ENCODE data around the gene RNF103.
"Not testable (repeated sequence)": the region's sequence is repeated elsewhere in the genome, so short reads cannot be mapped to it uniquely, and the experiment has no call there.

The RNF103 gene, protein sequence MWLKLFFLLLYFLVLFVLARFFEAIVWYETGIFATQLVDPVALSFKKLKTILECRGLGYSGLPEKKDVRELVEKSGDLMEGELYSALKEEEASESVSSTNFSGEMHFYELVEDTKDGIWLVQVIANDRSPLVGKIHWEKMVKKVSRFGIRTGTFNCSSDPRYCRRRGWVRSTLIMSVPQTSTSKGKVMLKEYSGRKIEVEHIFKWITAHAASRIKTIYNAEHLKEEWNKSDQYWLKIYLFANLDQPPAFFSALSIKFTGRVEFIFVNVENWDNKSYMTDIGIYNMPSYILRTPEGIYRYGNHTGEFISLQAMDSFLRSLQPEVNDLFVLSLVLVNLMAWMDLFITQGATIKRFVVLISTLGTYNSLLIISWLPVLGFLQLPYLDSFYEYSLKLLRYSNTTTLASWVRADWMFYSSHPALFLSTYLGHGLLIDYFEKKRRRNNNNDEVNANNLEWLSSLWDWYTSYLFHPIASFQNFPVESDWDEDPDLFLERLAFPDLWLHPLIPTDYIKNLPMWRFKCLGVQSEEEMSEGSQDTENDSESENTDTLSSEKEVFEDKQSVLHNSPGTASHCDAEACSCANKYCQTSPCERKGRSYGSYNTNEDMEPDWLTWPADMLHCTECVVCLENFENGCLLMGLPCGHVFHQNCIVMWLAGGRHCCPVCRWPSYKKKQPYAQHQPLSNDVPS

GRCh38 chr2:86623494-86624266 lies at the start of gene RNF103:
Gene RNF103 (minus strand): TSS chr2:86623865. CDS start chr2:86622886, 979 bp downstream.
- DNase-seq: peak; percentile 81 to 92 (median 87)

- DNase-seq: no peak
These were observed 49.3 kb upstream of the RNF103 start for GRCh38 chr2:86673011-86673410.

GRCh38 chr2:86672027-86672545 lies 48.4 kb upstream of the RNF103 start:
- DNase-seq: no peak

- DNase-seq: no peak
These were observed 47.8 kb upstream of the RNF103 start for GRCh38 chr2:86671337-86671981.

- DNase-seq: not testable (repeated sequence)
These were observed 45.7 kb upstream of the RNF103 start for GRCh38 chr2:86669323-86669722.

DNA sequence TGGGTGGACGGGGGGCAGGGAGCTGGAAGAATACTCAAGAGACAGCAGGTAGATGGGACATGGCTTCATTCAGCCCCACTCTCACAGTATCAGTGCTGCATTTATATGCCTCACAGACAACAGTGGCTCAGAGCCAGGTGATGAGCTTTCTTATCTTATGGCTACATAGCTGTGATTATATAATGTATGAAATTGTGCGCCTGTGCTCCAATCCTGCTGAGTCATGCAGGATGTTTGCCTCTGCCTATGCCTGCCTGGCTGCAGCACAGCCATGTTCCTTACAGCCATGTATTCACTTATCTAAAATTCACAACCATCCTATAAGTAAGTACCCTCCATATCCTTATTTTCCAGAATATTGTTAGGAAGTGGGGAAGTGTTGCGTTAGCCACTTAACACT lies 37.7 kb upstream of the RNF103 start:
- DNase-seq: no peak

- no peak for DNase-seq
These were observed 26.5 kb upstream of the RNF103 start for GRCh38 chr2:86650188-86650587.

DNA sequence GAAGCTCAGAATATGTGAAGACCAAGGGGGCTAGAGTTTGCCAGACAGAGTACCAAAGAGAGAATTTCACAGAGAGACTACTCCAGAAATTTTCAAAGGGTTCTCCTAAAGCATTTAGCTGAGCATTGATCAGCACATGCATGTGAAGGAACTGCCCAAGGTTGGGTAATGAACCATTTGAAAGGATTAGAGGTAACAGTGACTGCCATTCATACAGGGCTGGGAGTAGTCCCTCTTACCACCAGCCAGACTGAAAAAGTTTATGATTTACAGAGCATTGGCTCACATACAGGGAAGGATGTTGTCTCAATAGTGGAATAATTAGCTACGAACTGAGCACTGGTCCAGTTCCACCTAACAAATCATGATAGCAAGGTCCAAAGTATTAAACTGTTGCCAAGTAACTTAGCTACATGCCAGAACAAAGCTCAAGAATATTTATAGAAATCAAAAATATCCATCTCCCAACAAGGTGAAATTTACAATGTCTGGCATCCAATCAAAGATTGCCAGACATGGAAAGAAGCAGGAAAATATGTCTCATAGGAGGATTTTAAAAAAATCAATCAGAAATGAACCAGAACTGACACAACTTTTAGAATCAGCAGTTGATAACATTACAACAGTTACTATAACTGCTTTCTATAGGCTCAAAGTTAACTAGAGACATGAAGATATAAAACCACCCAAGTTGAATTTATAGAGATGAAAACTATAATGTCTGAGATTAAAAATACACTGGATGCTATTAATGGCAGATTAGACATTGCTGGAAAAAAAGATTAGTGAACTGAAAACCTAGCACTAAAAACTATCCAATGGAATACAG lies 25.7 kb upstream of the RNF103 start:
- DNase-seq: no peak

DNA sequence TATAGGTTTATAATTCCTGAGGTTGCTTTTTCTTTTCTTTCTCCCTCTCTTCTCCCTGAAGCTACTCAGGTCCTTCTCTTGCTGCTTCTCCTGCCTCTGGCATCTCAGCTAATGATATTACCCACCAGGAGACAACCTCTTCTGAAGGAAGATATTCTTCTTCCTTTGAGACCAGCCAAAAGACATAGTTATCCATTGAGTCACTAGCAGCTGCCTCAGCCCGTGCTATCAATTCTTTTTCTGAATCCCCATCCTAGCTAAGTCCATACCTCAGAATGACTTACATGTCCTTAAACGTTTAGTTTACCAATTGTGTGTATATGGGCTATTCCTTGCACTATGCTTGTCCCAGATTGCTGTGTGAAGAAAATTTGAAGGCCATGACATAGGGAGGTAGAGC lies 25.0 kb upstream of the RNF103 start:
- no peak for DNase-seq

- no peak for DNase-seq
These were observed 23.2 kb upstream of the RNF103 start for GRCh38 chr2:86646865-86647264.

DNA sequence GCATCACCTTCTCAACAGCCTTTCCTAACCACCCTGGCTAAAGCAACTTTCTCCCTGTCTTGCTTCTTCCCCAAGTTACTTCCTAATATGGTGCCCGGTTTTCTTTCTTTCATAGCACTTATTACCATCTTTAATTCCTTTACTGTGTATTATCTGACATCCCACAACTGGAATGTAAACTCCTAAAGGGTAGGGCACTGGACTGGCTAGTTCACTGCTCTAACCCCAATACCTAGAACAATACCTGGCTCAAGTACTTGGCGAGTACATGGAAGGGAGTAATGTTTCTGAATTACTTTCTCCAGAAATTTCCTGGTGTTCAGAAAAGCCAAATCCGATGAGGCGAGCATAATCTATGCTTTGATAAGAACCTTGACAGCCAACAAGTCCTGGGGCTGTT lies 22.7 kb upstream of the RNF103 start:
- DNase-seq: no peak

DNA sequence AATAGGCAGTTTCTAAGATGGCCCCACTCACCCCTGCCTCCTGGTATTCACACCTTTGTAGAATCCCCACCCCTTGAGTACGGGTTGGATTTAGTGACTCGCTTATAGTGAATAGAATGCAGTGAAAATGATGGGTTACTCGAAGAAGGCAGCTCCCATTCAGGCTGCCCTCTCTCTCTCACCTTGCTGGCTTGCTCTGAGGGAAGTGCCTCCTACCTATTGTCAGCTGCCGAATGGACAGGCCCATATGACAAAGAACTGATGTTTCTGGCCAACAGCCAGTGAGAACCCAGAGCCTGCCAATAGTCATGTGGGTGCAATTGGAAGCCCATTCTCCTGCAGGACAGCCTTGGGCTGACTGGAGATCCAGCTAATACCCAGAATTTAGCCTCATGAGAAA lies 22.1 kb upstream of the RNF103 start:
- no peak for DNase-seq

- DNase-seq: no peak
These were observed 15.0 kb upstream of the RNF103 start for GRCh38 chr2:86638712-86639111.

- DNase-seq: no peak
These were observed 13.2 kb upstream of the RNF103 start for GRCh38 chr2:86636842-86637241.

DNA sequence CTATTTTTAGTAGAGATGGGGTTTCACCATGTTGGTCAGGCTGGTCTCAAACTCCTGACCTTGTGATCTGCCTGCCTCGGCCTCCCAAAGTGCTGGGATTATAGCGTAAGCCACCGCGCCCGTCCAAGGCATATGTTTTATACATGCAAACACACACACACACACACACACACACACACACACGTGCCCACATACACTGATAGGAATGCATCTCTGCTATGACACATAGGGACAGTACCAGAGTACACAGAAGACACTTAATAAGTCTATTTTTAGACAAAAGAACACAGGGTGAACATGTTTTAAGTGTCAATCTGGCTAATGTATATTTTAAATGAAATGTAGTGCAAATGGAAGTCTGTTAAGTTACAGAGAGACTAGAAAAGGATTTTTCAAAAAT lies 10.7 kb upstream of the RNF103 start:
- DNase-seq: no peak

GRCh38 chr2:86633155-86633651 lies 9.5 kb upstream of the RNF103 start:
- no peak for DNase-seq

- no peak for DNase-seq
These were observed 9.0 kb upstream of the RNF103 start for GRCh38 chr2:86632672-86633071.

GRCh38 chr2:86631846-86632485 lies 8.3 kb upstream of the RNF103 start:
- no peak for DNase-seq

- no peak for DNase-seq
These were observed 4.4 kb upstream of the RNF103 start for GRCh38 chr2:86628091-86628522.

GRCh38 chr2:86627550-86627949 lies 3.9 kb upstream of the RNF103 start:
- no peak for DNase-seq

GRCh38 chr2:86625096-86625495 lies 1.4 kb upstream of the RNF103 start:
- DNase-seq: no peak

All from activated CD4-positive, CD25-positive, alpha-beta regulatory T cell (primary cell).